SIG-M5 (cell line): Measurements from ENCODE around the gene CCDC136.

ENCODE experiments used
- DNase-seq: peaks from one replicate; lab custom pipeline; 2025; lab: John Stamatoyannopoulos, UW

Gene CCDC136

GRCh38 chr7:128831994-128832879 lies 40.5 kb downstream of the CCDC136 start:
- no peak for DNase-seq

- no peak for DNase-seq
Observed at GRCh38 chr7:128832880-128833147, 41.0 kb downstream of the CCDC136 start.

- DNase-seq: no peak
Observed at GRCh38 chr7:128833148-128833945, 41.6 kb downstream of the CCDC136 start.

GRCh38 chr7:128833946-128834325 lies 42.2 kb downstream of the CCDC136 start:
- no peak for DNase-seq

- no peak for DNase-seq
Observed at GRCh38 chr7:128835231-128835751, 43.5 kb downstream of the CCDC136 start.

GRCh38 chr7:128835790-128836641 lies 44.2 kb downstream of the CCDC136 start:
- no peak for DNase-seq

- no peak for DNase-seq
Observed at GRCh38 chr7:128836729-128837348, 45.1 kb downstream of the CCDC136 start.

- no peak for DNase-seq
Observed at GRCh38 chr7:128837521-128837921, 45.8 kb downstream of the CCDC136 start.

GRCh38 chr7:128838109-128838779 lies 46.5 kb downstream of the CCDC136 start:
- no peak for DNase-seq

- DNase-seq: no peak
Observed at GRCh38 chr7:128838981-128839731, 47.4 kb downstream of the CCDC136 start.

GRCh38 chr7:128839751-128840177 lies 48.0 kb downstream of the CCDC136 start:
- no peak for DNase-seq

- DNase-seq: no peak
Observed at GRCh38 chr7:128840326-128841170, 48.8 kb downstream of the CCDC136 start.

- DNase-seq: no peak
Observed at GRCh38 chr7:128841171-128841690, 49.5 kb downstream of the CCDC136 start.

GRCh38 chr7:128841921-128842673 lies 50.3 kb downstream of the CCDC136 start:
- DNase-seq: no peak

GRCh38 chr7:128842674-128843641 lies 51.2 kb downstream of the CCDC136 start:
- DNase-seq: no peak

- DNase-seq: no peak
Observed at GRCh38 chr7:128843938-128844621, 52.3 kb downstream of the CCDC136 start.
